Measurements from ENCODE around the gene ERAL1.
"Not testable (repeated sequence)": the region's sequence is repeated elsewhere in the genome, so short reads cannot be mapped to it uniquely, and the experiment has no call there.

The ERAL1 gene

DNA sequence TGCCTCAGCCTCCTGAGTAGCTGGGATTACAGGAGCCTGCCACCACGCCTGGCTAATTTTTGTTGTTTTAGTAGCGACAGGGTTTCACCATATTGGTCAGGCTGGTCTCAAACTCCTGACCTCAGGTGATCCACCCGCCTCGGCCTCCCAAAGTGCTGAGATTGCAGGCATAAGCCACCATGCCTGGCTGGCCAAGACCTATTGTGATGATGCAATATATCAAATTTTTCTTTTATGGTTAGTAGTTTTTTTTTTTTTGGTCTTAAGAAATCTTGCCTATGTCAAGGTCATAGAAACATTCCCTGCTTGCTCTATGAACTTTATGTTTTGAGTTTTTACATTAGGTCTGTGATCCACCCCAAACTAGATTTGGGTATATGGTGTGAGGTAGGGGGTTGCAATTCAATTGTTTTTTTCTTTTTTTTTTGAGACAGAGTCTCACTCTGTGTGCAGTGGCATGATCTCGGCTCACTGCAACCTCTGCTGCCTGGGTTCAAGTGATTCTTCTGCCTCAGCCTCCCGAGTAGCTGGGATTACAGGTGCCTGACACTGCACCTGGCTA, 22.4 kb downstream of the ERAL1 start:
- H2AFZ ChIP-seq (ENCODE audit: low read depth, low read length); H3K27me3 ChIP-seq (ENCODE audit: insufficient read depth, low read length); H3K4me1 ChIP-seq (ENCODE audit: insufficient read depth, low read length); H3K4me3 ChIP-seq (ENCODE audit: low read length); H3K9me3 ChIP-seq (ENCODE audit: low read length): not testable (repeated sequence)
- peaks cover 42% of the 10 kb centered on the region for H3K36me3 ChIP-seq (ENCODE audit: insufficient read depth, low read length)

- Histone ChIP-seq H3K4me3 (ENCODE audit: low read length) (no peak overlapping the region), H3K4me1 (ENCODE audit: insufficient read depth, low read length) (no peaks in the 10 kb centered on the region), H3K27me3 (ENCODE audit: insufficient read depth, low read length) (no peaks in the 10 kb centered on the region), H3K36me3 (ENCODE audit: insufficient read depth, low read length) (peaks cover 53% of the 10 kb centered on the region), H3K9me3 (ENCODE audit: low read length) (peaks cover 9% of the 10 kb centered on the region), H2AFZ (ENCODE audit: low read depth, low read length) (no peak overlapping the region)
These were observed 23.5 kb downstream of the ERAL1 start for GRCh38 chr17:28878158-28878910.

- Histone ChIP-seq H3K4me3 (ENCODE audit: low read length) (no peak overlapping the region), H3K4me1 (ENCODE audit: insufficient read depth, low read length) (no peaks in the 10 kb centered on the region), H3K27me3 (ENCODE audit: insufficient read depth, low read length) (no peaks in the 10 kb centered on the region), H3K36me3 (ENCODE audit: insufficient read depth, low read length) (peaks cover 60% of the 10 kb centered on the region), H3K9me3 (ENCODE audit: low read length) (peaks cover 9% of the 10 kb centered on the region), H2AFZ (ENCODE audit: low read depth, low read length) (no peak overlapping the region)
These were observed 24.2 kb downstream of the ERAL1 start for GRCh38 chr17:28878981-28879380.

- H2AFZ ChIP-seq (ENCODE audit: low read depth, low read length) = no peak overlapping the region
- peaks cover 70% of the 10 kb centered on the region for H3K36me3 ChIP-seq (ENCODE audit: insufficient read depth, low read length)
- H3K9me3 ChIP-seq (ENCODE audit: low read length) = peaks cover 9% of the 10 kb centered on the region
- H3K4me1 ChIP-seq (ENCODE audit: insufficient read depth, low read length) = no peaks in the 10 kb centered on the region
- no peak overlapping the region for H3K4me3 ChIP-seq (ENCODE audit: low read length)
- H3K27me3 ChIP-seq (ENCODE audit: insufficient read depth, low read length) = no peaks in the 10 kb centered on the region
These were observed 25.2 kb downstream of the ERAL1 start for GRCh38 chr17:28879886-28880571.

DNA sequence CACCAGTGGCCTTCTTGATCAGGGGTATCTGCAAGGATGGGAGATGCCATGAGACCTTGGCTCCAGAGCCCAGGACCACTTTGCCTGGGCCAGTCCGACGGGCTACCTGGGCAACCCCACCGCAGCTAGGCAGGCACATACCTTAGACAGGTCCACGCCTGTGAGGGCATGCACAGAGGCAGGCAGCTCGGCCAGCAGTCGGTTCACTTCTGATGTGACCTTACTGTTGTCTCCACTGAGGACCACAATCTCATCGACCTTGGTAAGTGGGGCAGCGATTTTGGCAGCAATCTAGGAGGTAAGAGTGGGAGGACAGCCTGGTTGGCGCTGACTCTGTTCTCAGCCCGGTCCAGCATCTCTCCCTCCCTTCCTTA, 25.7 kb downstream of the ERAL1 start:
- peaks cover 75% of the 10 kb centered on the region for H3K36me3 ChIP-seq (ENCODE audit: insufficient read depth, low read length)
- no peaks in the 10 kb centered on the region for H3K4me1 ChIP-seq (ENCODE audit: insufficient read depth, low read length)
- H3K4me3 ChIP-seq (ENCODE audit: low read length) = no peak overlapping the region
- H3K9me3 ChIP-seq (ENCODE audit: low read length) = peaks cover 9% of the 10 kb centered on the region
- no peaks in the 10 kb centered on the region for H3K27me3 ChIP-seq (ENCODE audit: insufficient read depth, low read length)
- H2AFZ ChIP-seq (ENCODE audit: low read depth, low read length) = no peak overlapping the region

- Histone ChIP-seq H3K4me3 (ENCODE audit: low read length) (no peak overlapping the region), H3K27me3 (ENCODE audit: insufficient read depth, low read length) (no peaks in the 10 kb centered on the region), H3K36me3 (ENCODE audit: insufficient read depth, low read length) (peaks cover 80% of the 10 kb centered on the region), H3K4me1 (ENCODE audit: insufficient read depth, low read length) (no peaks in the 10 kb centered on the region), H3K9me3 (ENCODE audit: low read length) (peaks cover 9% of the 10 kb centered on the region), H2AFZ (ENCODE audit: low read depth, low read length) (no peak overlapping the region)
These were observed 26.8 kb downstream of the ERAL1 start for GRCh38 chr17:28881533-28882056.

DNA sequence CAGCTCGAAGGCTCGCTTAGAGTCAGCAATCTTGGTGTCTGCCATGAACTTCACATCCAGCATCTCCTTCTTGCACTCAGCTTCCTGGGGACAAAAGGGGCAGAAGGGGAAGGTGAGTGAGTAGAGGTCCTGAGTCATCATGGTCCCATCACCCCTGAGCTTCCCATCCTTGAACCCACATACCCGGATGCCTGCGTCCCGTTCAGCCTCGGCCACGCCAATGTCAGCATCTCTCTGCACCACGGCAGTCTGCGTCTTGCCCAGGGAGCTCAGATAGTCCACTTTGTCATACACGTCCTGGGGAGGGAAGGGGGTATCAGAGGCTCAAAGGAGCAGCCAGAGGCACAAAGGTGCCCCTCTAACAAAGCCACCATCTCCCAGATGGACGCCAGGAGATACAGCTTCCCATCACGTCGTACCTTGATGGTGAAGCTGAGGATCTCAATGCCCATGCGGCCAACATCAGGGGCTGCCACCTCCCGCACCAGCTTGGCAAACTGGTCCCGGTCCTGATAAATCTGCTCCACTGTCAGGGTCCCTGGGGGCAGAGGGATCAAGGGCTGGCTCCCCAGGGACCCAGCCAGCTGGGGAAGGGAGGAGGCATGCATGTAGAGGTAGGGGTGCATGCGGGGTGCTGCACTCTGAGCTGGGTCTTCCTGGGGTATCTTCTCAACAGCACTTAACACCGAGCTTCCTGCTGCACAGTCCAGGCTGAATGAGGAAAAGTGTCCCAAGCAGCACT, 27.5 kb downstream of the ERAL1 start:
- H3K36me3 ChIP-seq (ENCODE audit: insufficient read depth, low read length) = peaks cover 80% of the 10 kb centered on the region

GRCh38 chr17:28883967-28884702, 29.3 kb downstream of the ERAL1 start:
- Histone ChIP-seq H3K4me3 (ENCODE audit: low read length) (no peak overlapping the region), H3K9me3 (ENCODE audit: low read length) (peaks cover 4% of the 10 kb centered on the region), H3K4me1 (ENCODE audit: insufficient read depth, low read length) (peaks cover 4% of the 10 kb centered on the region), H2AFZ (ENCODE audit: low read depth, low read length) (no peak overlapping the region), H3K27me3 (ENCODE audit: insufficient read depth, low read length) (no peaks in the 10 kb centered on the region), H3K36me3 (ENCODE audit: insufficient read depth, low read length) (peaks cover 72% of the 10 kb centered on the region)

More for the DNA sequence above, 27.5 kb downstream of the ERAL1 start:
- Histone ChIP-seq H3K4me3 (ENCODE audit: low read length) (no peak overlapping the region), H3K27me3 (ENCODE audit: insufficient read depth, low read length) (no peaks in the 10 kb centered on the region), H3K9me3 (ENCODE audit: low read length) (peaks cover 9% of the 10 kb centered on the region), H3K4me1 (ENCODE audit: insufficient read depth, low read length) (peaks cover 1% of the 10 kb centered on the region), H2AFZ (ENCODE audit: low read depth, low read length) (no peak overlapping the region)

GRCh38 chr17:28885363-28885762, 30.5 kb downstream of the ERAL1 start:
- no peak overlapping the region for H2AFZ ChIP-seq (ENCODE audit: low read depth, low read length)
- no peak overlapping the region for H3K4me3 ChIP-seq (ENCODE audit: low read length)
- H3K27me3 ChIP-seq (ENCODE audit: insufficient read depth, low read length) = no peaks in the 10 kb centered on the region
- peaks cover 59% of the 10 kb centered on the region for H3K36me3 ChIP-seq (ENCODE audit: insufficient read depth, low read length)
- peaks cover 4% of the 10 kb centered on the region for H3K4me1 ChIP-seq (ENCODE audit: insufficient read depth, low read length)
- peaks cover 4% of the 10 kb centered on the region for H3K9me3 ChIP-seq (ENCODE audit: low read length)

DNA sequence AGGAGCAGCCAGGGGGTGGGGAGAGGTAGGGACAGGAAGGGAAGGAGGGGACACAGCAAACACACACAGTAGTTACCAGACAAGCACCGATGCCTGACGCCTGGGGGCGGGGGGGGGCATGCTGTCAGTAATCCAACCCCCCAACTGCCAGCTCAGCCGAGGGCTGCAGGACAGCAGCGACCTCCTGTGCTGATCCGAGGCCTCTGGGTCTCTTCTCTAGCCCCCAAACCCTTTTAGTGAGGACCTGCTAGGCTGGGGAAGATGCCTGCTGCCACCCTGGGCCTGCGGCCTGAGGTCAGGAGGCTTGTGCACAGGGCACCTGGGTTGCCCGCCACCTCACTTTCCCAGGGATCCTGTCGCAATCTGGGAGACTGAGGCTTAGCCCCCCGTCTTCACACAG, 31.1 kb downstream of the ERAL1 start:
- Histone ChIP-seq H3K4me3 (ENCODE audit: low read length) (no peak overlapping the region), H3K9me3 (ENCODE audit: low read length) (peaks cover 4% of the 10 kb centered on the region), H3K36me3 (ENCODE audit: insufficient read depth, low read length) (peaks cover 54% of the 10 kb centered on the region), H3K27me3 (ENCODE audit: insufficient read depth, low read length) (no peaks in the 10 kb centered on the region), H3K4me1 (ENCODE audit: insufficient read depth, low read length) (peaks cover 8% of the 10 kb centered on the region), H2AFZ (ENCODE audit: low read depth, low read length) (no peak overlapping the region)

DNA sequence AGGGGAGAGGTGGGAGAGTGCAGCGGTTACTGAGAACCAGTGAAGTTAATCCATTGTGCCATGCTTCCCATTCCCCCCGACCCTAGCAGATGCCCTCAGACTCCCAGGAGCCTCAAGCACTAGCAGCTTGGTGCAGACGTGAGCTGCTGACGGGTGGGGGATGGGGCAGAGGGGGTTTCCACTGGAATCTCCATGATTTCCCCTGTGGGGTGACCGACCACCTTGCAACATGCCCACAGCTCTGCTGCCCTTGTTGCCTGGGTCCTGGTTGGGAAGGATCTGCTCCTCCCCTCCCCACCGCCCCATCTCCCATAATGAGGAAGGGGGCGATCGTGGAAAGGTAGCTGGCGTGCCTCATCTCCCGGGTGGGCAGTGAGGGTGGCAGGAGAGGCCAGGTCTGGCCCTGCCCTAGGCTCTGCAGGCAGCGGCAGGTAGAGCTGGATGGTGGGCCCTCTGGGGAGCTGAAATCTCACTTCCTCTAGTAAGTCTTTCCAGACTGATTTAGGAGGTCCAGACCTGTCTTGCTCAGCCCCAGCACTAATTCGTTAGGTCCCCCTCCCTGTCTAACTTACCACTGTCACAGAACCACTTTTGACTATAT, 33.2 kb downstream of the ERAL1 start:
- Histone ChIP-seq H2AFZ (ENCODE audit: low read depth, low read length) (no peak overlapping the region), H3K4me3 (ENCODE audit: low read length) (no peak overlapping the region), H3K27me3 (ENCODE audit: insufficient read depth, low read length) (no peaks in the 10 kb centered on the region), H3K9me3 (ENCODE audit: low read length) (no peaks in the 10 kb centered on the region), H3K36me3 (ENCODE audit: insufficient read depth, low read length) (peaks cover 35% of the 10 kb centered on the region), H3K4me1 (ENCODE audit: insufficient read depth, low read length) (peaks cover 20% of the 10 kb centered on the region)

DNA sequence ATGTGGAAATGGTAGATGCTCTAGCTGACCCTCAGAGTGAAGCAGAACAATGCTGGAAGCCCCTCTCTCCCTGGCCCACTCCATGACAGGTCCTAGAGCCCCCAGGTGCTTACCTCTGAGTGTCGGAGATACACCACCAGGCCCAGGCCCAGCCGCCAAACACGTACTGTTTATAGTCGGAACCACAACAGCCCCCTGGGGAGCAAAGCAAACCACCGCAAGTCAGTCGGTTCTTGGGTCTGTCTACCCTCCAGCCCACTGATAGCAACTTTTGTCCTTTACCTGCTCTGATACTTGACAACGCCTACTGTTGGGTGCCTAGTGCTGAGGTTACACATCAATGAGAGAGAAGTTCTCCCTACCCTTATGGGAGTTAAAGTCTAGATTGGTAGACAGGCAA, 34.0 kb downstream of the ERAL1 start:
- Histone ChIP-seq H3K9me3 (ENCODE audit: low read length) (no peaks in the 10 kb centered on the region), H3K27me3 (ENCODE audit: insufficient read depth, low read length) (no peaks in the 10 kb centered on the region), H3K4me1 (ENCODE audit: insufficient read depth, low read length) (peaks cover 20% of the 10 kb centered on the region), H2AFZ (ENCODE audit: low read depth, low read length) (no peak overlapping the region), H3K36me3 (ENCODE audit: insufficient read depth, low read length) (peaks cover 27% of the 10 kb centered on the region), H3K4me3 (ENCODE audit: low read length) (no peak overlapping the region)

Measured in neuron (in vitro differentiated cells).